ENCODE measurements around the gene NCKAP5.

Gene NCKAP5

DNA sequence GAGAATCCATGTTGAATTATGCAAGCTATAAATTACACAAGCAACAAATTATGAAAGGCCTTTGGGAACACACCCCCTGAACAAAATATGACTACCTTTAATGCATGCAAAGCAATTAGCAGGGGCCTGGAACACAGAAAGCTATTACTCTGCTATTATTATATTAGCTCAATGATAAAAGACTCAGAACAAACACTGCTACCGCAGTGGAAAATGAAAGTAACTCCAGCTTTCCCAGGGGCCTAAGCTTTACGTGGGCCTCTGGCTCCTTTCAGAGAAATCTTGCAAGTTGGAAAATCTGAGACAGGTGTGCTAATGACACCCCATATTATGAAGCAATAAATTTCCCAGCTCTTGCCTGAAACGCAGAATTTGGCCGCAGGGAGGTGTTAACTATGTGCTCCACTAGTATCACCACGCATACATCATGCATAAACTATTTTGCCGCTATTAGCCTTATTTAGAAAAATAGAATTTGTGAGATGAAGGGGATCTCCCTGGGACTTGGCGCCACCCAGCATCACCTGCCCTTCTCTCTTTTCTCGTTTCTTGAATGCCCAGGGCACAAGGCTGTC lies 576.7 kb downstream of the NCKAP5 start:
- no peak for DNase-seq (ENCODE audit: low spot score)

- DNase-seq (ENCODE audit: low spot score): no peak
Measured at GRCh38 chr2:132984731-132985130, 583.5 kb downstream of the NCKAP5 start.

DNA sequence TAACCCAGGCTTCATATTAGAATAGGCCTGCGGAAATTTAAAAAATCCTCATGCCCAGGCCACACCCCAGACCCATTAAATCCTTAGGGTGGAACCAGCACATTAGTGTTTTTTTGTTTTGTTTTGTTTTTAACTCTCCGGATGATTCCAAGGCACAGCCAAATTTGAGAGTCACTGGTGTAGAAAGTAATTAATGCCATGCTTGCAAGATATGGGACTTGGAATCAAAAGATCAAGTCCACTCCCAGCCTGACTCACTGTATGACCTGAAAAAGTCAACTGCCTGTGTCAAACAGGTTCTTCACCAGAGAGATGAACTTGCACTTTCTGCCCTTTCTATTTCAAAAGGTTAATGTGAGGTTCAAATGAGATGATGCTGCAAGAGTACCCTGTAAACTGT lies 588.0 kb downstream of the NCKAP5 start:
- DNase-seq (ENCODE audit: low spot score): no peak

DNA sequence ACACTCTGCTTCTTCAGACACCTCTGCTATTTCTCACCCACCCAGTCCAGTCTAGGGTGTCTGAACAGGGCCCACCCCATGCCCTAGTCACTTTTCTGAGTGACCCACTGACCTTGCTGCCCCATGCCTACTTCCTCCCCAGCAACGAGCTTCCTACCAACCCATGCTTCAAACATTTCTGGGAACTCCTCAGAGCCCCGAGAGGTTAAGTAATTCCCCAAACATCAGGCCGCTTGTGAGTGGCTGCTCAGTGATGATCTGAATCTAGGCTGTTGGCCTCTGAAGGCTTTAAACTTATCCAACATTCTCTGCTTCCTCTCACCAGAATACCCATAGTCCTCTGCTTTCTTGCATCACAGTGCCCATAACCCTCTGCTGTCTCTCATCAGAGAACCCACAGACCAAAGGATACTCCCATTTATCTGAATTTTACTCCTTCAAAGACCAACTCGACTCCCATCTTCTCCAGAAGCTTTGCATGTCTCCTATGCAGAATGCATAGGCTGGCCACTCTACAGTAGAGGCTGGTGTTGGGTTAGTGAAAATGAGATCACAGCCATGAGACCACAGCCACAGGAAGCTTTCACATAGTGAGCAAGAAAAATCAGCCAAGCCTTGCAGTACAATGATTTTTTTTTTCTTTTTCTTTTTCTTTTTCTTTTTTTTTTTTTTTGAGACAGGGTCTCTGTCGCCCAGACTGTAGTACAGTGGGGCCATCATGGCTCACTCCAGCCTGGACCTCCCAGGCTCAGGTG lies 588.7 kb downstream of the NCKAP5 start:
- DNase-seq (ENCODE audit: low spot score): no peak

GRCh38 chr2:132978840-132979239 lies 589.4 kb downstream of the NCKAP5 start:
- DNase-seq (ENCODE audit: low spot score): peak; percentile 1

DNA sequence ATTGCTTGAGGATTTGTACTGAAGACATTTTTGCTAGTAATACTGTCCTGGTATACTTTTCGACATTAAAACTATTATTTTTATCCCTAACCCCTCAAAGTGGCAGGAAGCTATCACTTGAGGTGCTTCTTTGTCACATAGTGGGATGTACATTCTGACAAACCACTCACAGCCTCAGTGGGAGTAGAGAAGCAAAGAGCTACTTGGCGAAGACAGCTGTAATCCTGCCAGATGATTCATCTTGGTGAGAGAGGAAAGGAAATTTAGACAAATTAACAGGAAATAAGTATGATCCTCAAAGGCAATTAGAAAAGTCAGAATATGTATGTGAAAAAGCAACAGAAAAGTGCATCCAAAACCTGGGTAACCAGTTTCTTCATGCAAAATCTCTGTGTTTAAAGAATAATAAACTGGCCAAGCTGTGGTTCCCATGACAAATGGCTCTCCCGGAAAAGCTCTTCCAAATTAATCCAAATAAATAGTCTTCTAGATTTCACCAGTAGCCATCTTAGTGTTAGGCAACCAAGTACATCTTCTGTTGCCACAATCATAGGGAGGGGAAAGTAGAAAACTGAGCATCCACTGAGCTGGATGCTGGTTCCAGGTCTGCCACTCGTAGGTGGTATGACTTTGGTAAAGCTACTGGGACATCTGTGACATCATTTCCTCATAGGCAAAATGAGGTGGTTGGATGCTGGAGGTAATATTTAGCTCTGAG lies 590.3 kb downstream of the NCKAP5 start:
- DNase-seq (ENCODE audit: low spot score): no peak

- DNase-seq (ENCODE audit: low spot score): no peak
Measured at GRCh38 chr2:132975193-132976105, 592.8 kb downstream of the NCKAP5 start.

GRCh38 chr2:132974467-132975095 lies 593.7 kb downstream of the NCKAP5 start:
- no peak for DNase-seq (ENCODE audit: low spot score)

- DNase-seq (ENCODE audit: low spot score): no peak
Measured at GRCh38 chr2:132971310-132972061, 596.8 kb downstream of the NCKAP5 start.

DNA sequence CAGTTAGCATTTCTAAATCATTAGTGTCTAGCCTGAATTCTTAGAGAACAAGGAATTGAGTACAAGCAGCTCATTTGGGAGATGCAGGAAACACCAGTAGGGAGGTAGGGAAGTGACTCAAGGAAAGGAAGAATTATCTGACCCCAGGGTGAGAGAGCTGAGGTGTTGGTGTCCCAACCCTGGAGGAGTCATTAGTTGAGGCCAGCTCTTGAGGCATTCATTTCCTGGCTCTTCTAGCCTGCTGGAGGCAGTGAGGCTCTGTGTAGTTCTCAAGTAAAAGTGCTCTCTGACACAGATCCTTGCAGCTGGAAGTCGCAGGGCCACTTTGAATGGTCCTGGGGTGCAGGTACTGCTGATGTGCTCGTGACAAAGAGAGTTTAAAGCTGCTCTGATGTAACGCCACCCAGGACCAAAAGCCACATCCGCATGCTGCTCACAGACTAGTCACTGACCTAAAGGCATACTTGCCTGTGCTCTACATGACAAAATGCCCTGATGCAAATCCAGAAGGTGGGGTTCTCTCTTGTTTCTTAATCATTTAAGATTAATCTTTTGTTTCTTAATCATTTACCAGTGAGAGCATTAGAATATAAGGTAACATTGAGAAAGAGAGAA lies 598.8 kb downstream of the NCKAP5 start:
- no peak for DNase-seq (ENCODE audit: low spot score)

DNA sequence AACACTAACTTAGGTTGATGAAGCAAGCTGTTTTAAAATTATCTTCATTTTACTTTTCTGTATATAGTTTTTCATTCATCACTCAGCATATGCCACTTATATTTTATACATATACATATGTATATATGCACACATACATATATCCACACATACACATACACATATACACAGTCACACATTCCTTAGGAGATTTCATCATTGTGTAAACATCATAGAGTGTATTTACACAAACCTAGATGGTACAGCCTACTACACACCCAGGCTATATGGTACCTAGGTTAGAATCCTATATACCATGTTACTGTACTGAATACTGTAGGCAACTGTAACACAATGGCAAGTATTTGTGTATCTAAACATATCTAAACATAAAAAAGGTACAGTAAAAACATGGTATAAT lies 602.8 kb downstream of the NCKAP5 start:
- DNase-seq (ENCODE audit: low spot score): no peak

DNA sequence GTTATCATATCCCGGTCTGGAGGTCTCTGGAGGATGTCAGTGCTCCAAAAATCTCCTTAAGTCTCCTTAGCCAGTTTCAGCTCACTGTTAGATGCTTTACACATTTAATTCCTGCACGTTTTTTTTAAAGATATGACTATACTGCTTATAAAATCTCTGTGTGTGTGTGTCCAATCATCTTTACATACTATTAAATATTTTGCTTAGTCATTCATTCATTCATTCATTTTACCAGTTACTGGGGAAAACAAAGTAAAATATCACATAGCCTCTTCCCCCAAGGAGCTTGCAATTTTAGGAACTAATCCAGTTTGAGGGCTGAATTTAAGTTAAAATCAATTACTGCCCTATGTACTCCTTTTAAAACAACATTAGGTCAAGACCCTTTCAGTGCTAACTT lies 605.1 kb downstream of the NCKAP5 start:
- no peak for DNase-seq (ENCODE audit: low spot score)

DNA sequence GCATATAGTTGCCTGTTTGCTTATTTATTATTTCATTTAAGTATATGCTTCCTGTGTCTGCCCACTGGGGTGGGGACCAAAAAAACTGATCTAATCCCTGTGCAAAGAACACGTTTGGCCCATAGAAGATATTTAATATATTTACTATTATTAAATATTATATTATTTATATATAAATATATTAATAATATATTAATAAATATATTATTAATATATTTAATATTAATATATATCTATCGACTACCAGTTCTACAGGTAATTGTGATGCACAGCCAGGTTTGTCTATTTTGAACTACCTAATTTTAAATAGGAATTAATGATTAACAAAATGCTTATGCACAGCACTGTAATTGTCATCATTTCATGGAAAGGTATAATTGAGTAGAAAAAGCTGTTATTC lies 609.4 kb downstream of the NCKAP5 start:
- no peak for DNase-seq (ENCODE audit: low spot score)

GRCh38 chr2:132955871-132956615 lies 612.2 kb downstream of the NCKAP5 start:
- no peak for DNase-seq (ENCODE audit: low spot score)

DNA sequence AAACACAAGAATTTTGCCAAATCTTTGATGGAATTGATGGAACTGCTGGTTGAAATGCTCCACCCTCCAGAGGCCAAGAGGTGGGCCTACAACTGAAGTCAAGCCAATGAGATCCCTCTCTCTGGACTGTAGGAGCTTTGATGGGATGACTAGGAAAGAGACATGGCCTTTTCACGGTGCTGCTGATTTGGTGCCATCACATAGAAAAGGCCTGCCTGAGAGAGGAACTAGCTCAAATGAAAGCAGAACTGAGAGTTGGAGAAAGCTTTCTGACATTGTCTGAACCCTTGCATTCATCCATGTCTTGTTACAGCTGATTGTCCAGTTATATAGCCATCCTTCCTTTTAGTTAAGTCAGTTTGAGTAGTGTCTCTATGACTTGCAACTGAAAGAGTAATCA lies 614.5 kb downstream of the NCKAP5 start:
- no peak for DNase-seq (ENCODE audit: low spot score)

- DNase-seq (ENCODE audit: low spot score): no peak
Measured at GRCh38 chr2:132951008-132951714, 617.1 kb downstream of the NCKAP5 start.

DNA sequence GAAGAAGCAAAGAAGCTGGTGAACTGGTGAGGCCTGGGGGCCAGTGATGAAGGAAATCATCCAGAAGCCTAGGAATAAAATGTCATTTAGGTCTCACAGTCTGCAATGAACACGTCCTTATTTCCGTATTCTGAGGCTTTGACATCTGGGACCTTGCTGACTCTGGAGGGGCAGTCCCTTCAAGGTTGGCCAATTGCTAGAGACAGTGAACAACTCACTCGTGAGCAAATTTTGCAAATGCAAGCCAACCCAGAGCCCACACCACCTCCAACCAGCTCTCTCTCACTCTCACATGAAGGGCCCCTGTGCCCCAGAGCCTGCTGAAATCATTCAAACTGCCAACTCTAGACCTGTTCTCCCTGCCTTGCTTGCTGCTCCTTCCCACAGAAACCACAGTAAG lies 619.2 kb downstream of the NCKAP5 start:
- DNase-seq (ENCODE audit: low spot score): no peak

DNA sequence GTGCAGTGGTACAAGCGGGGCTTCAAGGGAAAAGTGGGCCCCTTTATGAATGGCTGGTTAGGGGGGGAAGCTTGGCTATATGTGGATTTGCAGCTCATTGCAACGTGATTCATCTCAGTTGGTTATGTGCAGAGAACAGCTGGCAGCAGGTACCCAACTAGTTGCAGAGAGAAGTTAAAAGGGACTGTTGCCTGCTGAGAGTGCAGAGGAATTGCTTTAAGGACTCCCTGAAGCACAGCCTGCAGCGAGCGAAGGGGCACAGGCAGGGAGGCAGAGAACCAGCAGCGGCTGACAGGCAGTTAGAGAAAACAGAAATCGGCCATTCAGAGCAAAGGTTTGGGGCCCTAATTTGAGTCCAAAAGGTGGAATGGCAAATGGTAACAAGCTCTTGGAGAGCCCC lies 620.1 kb downstream of the NCKAP5 start:
- no peak for DNase-seq (ENCODE audit: low spot score)

- no peak for DNase-seq (ENCODE audit: low spot score)
Measured at GRCh38 chr2:132943829-132944228, 624.4 kb downstream of the NCKAP5 start.
